ENCODE results near the gene HRH3.

HRH3 gene

DNA sequence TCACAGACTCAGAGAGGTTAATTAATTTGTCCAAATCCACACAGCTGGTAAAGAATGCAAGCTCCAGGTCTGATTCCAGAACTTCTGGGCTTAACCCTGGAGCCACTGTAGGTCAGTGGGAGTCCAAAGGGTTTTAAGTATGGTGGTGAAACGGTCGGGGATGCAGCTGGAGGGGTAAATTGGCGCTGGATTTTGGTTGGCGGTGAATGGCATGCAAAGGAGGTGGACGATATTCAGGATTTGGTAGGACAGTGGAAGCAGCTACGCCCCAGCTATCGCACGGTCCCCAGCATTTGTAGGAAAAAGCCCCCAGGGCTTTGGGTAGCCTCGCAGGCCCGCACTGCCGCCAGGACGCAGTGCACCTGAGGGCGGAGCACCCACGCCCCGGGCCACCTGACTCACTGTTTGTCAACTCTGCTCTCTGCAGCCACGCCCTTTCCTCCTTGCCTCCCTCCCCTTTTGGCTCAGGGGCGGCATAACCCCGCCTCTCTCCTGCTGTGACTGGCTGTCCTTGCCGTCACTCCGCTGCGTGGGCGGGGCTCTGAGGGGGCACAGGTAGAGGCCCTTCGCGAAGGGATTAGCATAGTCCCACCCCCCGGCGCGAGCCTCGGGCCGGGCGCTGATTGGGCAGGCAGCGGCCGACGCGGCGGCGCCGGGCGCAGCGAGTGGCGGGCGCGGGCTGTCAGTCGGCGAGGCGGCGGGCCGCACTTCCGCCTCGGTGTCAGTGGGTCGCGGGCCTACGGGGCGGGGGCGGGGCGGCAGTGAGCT lies 17.9 kb upstream of the HRH3 start, which contains the start of gene OSBPL2 (continued):
- TF ChIP-seq ZNF202 (tag by site-specific recombination; IDR thresholded peaks at IDR 0.05; ENCODE audit: borderline replicate concordance) (no peak), ZNF274 (IDR thresholded peaks at IDR 0.05; ENCODE audit: low read length) (no peak), ZNF274 (tag by site-specific recombination; IDR thresholded peaks at IDR 0.05; ENCODE audit: borderline replicate concordance) (no peak), SP3 (tag by site-specific recombination; IDR thresholded peaks at IDR 0.05) (peak; percentile 98), ZNF266 (tag by site-specific recombination; IDR thresholded peaks at IDR 0.05; ENCODE audit: low read depth) (no peak), ZNF366 (tag by site-specific recombination; conservative IDR thresholded peaks at IDR 0.05) (no peak), ZNF335 (tag by site-specific recombination; conservative IDR thresholded peaks at IDR 0.05) (peak; percentile 49), ZNF423 (tag by site-specific recombination; IDR thresholded peaks at IDR 0.05) (peak; percentile 67; the same call in 1 of the 2 replicates), ZNF785 (tag by site-specific recombination; IDR thresholded peaks at IDR 0.05) (no peak), KLF1 (tag by site-specific recombination; IDR thresholded peaks at IDR 0.05) (peak; percentile 98), REPIN1 (tag by site-specific recombination; IDR thresholded peaks at IDR 0.05; ENCODE audit: low read depth) (no peak), SP7 (tag by site-specific recombination; IDR thresholded peaks at IDR 0.05) (peak; percentile 48; the same call in 1 of the 2 replicates), ZNF155 (tag by site-specific recombination; IDR thresholded peaks at IDR 0.05) (no peak), HOXD13 (CRISPR knock-in tag; IDR thresholded peaks at IDR 0.05; ENCODE audit: borderline replicate concordance) (no peak), MEIS1 (CRISPR knock-in tag; IDR thresholded peaks at IDR 0.05; ENCODE audit: borderline replicate concordance) (no peak), KLF10 (tag by site-specific recombination; IDR thresholded peaks at IDR 0.05) (no peak), ZBTB17 (tag by site-specific recombination; IDR thresholded peaks at IDR 0.05) (peak; percentile 24; the same call in 1 of the 2 replicates), ZNF354C (tag by site-specific recombination; IDR thresholded peaks at IDR 0.05; ENCODE audit: borderline replicate concordance, low read depth) (no peak), ZEB2 (tag by site-specific recombination; IDR thresholded peaks at IDR 0.05) (peak; percentile 85)
- TF ChIP-seq, protein P1, sequence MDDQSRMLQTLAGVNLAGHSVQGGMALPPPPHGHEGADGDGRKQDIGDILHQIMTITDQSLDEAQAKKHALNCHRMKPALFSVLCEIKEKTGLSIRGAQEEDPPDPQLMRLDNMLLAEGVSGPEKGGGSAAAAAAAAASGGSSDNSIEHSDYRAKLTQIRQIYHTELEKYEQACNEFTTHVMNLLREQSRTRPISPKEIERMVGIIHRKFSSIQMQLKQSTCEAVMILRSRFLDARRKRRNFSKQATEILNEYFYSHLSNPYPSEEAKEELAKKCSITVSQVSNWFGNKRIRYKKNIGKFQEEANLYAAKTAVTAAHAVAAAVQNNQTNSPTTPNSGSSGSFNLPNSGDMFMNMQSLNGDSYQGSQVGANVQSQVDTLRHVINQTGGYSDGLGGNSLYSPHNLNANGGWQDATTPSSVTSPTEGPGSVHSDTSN (CRISPR knock-in tag; IDR thresholded peaks at IDR 0.05) = peak; percentile 98
- TF ChIP-seq, protein P2, sequence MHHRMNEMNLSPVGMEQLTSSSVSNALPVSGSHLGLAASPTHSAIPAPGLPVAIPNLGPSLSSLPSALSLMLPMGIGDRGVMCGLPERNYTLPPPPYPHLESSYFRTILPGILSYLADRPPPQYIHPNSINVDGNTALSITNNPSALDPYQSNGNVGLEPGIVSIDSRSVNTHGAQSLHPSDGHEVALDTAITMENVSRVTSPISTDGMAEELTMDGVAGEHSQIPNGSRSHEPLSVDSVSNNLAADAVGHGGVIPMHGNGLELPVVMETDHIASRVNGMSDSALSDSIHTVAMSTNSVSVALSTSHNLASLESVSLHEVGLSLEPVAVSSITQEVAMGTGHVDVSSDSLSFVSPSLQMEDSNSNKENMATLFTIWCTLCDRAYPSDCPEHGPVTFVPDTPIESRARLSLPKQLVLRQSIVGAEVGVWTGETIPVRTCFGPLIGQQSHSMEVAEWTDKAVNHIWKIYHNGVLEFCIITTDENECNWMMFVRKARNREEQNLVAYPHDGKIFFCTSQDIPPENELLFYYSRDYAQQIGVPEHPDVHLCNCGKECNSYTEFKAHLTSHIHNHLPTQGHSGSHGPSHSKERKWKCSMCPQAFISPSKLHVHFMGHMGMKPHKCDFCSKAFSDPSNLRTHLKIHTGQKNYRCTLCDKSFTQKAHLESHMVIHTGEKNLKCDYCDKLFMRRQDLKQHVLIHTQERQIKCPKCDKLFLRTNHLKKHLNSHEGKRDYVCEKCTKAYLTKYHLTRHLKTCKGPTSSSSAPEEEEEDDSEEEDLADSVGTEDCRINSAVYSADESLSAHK (tag by site-specific recombination; IDR thresholded peaks at IDR 0.05) = no peak
- TF ChIP-seq, protein P3, sequence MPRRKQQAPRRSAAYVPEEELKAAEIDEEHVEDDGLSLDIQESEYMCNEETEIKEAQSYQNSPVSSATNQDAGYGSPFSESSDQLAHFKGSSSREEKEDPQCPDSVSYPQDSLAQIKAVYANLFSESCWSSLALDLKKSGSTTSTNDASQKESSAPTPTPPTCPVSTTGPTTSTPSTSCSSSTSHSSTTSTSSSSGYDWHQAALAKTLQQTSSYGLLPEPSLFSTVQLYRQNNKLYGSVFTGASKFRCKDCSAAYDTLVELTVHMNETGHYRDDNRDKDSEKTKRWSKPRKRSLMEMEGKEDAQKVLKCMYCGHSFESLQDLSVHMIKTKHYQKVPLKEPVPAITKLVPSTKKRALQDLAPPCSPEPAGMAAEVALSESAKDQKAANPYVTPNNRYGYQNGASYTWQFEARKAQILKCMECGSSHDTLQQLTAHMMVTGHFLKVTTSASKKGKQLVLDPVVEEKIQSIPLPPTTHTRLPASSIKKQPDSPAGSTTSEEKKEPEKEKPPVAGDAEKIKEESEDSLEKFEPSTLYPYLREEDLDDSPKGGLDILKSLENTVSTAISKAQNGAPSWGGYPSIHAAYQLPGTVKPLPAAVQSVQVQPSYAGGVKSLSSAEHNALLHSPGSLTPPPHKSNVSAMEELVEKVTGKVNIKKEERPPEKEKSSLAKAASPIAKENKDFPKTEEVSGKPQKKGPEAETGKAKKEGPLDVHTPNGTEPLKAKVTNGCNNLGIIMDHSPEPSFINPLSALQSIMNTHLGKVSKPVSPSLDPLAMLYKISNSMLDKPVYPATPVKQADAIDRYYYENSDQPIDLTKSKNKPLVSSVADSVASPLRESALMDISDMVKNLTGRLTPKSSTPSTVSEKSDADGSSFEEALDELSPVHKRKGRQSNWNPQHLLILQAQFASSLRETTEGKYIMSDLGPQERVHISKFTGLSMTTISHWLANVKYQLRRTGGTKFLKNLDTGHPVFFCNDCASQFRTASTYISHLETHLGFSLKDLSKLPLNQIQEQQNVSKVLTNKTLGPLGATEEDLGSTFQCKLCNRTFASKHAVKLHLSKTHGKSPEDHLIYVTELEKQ (tag by site-specific recombination; IDR thresholded peaks at IDR 0.05; ENCODE audit: borderline replicate concordance) = 0 out of 2 replicates have a peak, but pooled peaks have one; percentile 17
- TF ChIP-seq, protein P4, sequence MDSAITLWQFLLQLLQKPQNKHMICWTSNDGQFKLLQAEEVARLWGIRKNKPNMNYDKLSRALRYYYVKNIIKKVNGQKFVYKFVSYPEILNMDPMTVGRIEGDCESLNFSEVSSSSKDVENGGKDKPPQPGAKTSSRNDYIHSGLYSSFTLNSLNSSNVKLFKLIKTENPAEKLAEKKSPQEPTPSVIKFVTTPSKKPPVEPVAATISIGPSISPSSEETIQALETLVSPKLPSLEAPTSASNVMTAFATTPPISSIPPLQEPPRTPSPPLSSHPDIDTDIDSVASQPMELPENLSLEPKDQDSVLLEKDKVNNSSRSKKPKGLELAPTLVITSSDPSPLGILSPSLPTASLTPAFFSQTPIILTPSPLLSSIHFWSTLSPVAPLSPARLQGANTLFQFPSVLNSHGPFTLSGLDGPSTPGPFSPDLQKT (IDR thresholded peaks at IDR 0.05; ENCODE audit: borderline replicate concordance, low read depth, low read length) = no peak

All from HEK293 (cell line).